ENCODE results near the gene CD99L2. TPM values are rescaled to one million over a fixed set of nuclear protein-coding genes. Genes with fewer than 3 reads are reported as not detected.
"Not testable (repeated sequence)": the region's sequence is repeated elsewhere in the genome, so short reads cannot be mapped to it uniquely, and the experiment has no call there.

CD99L2 gene
- total RNA-seq, 4 donors from 2014 or later: 56.8 to 88.6 (median 77.6) TPM

DNA sequence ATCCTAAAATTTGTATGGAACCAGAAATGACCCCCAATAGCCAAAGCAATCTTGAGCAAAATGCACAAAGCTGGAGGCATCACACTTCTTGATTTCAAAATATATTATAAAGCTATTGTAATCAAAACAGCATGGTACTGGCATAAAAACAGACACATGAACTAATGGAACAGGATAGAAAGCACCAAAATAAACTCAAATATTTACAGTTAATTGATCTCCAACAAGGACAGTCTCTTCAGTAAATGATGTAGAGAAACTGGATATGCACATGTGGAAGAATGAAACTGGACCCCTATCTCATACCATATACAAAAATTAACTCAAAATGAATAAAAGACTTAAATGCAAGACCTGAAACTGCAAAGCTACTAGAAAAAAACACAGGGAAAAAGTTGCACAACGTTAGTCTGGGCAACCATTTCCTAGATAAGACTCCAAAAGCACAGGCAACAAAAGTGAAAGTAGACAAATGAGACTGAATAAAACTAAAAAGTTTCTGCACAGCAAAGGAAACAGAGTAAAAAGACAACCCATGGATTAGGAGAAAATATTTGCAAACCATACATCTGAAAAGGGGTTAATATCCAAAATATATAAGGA lies 64.9 kb downstream of the CD99L2 start:
- 38 to 40% methylated on average over 1 of the region's 1 CpG for WGBS, 2 donors (ENCODE audit: low coverage in 1 of 2)
- no peaks in the 10 kb centered on the region for H3K4me1 ChIP-seq
- no peak overlapping the region for H3K27ac ChIP-seq
- no peaks in the 10 kb centered on the region for H3K9me3 ChIP-seq
- no peaks in the 10 kb centered on the region for H3K27me3 ChIP-seq
- no peak for TF ChIP-seq POLR2A (IDR thresholded peaks at IDR 0.05)
- TF ChIP-seq POLR2AphosphoS5 (IDR thresholded peaks at IDR 0.05): no peak
- no peak for TF ChIP-seq EP300 (IDR thresholded peaks at IDR 0.05)
- TF ChIP-seq, protein P1, sequence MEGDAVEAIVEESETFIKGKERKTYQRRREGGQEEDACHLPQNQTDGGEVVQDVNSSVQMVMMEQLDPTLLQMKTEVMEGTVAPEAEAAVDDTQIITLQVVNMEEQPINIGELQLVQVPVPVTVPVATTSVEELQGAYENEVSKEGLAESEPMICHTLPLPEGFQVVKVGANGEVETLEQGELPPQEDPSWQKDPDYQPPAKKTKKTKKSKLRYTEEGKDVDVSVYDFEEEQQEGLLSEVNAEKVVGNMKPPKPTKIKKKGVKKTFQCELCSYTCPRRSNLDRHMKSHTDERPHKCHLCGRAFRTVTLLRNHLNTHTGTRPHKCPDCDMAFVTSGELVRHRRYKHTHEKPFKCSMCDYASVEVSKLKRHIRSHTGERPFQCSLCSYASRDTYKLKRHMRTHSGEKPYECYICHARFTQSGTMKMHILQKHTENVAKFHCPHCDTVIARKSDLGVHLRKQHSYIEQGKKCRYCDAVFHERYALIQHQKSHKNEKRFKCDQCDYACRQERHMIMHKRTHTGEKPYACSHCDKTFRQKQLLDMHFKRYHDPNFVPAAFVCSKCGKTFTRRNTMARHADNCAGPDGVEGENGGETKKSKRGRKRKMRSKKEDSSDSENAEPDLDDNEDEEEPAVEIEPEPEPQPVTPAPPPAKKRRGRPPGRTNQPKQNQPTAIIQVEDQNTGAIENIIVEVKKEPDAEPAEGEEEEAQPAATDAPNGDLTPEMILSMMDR (IDR thresholded peaks at IDR 0.05): no peak
- no peaks in the 10 kb centered on the region for H3K36me3 ChIP-seq
- ATAC-seq: no peak
- no peak overlapping the region for H3K4me3 ChIP-seq

DNA sequence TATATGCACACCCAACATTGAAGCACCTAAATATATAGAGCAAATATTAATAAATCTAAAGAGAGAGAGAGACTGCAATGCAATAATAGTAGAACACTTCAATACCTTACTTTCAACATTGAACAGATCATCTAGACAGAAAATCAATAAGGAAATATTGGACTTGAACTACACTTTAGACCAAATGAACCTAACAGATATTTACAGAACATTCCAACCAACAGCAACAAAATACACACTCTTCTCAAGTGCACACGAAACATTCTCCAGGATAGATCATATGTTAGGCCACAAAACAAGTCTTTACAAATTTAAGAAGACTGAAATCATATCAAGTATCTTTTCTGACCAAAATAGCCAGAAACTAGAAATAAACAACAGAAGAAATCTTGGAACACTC lies 66.6 kb downstream of the CD99L2 start:
- Histone ChIP-seq H3K27ac (no peak overlapping the region), H3K9me3 (no peaks in the 10 kb centered on the region), H3K27me3 (no peaks in the 10 kb centered on the region), H3K36me3 (peaks cover 0 to 13% of the 10 kb centered on the region in 2 donors), H3K4me1 (no peaks in the 10 kb centered on the region), H3K4me3 (no peak overlapping the region)
- TF ChIP-seq EP300 (IDR thresholded peaks at IDR 0.05): no peak
- TF ChIP-seq, protein P1 (IDR thresholded peaks at IDR 0.05): no peak
- 40 to 60% methylated on average over 1 of the region's 1 CpG for WGBS, 2 donors (ENCODE audit: low coverage in 1 of 2)
- ATAC-seq: no peak

DNA sequence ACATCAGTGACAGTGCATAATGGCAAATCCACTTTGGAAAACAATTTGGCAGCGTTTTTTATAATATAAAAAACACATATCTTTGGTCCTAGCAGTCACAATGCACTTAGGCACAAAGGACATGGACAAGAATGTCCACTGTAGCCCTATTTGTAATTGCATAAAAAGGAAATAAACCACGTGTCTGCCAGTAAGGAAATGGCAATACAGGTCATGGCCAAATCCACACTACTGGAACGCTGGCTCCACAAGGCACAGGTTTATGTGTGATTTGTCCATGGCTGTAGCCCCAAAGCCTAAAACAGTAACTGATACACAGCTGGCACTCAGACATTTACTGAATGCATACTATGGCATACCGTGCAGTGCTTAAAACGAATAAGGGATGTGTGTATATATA lies 69.7 kb downstream of the CD99L2 start:
- Histone ChIP-seq H3K4me1 (no peaks in the 10 kb centered on the region), H3K9me3 (no peaks in the 10 kb centered on the region), H3K27me3 (no peaks in the 10 kb centered on the region), H3K36me3 (peaks cover 0 to 17% of the 10 kb centered on the region in 2 donors), H3K4me3 (no peak overlapping the region), H3K27ac (no peak overlapping the region)
- no peak for ATAC-seq
- WGBS, 2 donors (ENCODE audit: low coverage in 1 of 2): 83 to 93% methylated on average over 2 to 4 of the region's 5 CpGs
- no peak for TF ChIP-seq POLR2A (IDR thresholded peaks at IDR 0.05)

DNA sequence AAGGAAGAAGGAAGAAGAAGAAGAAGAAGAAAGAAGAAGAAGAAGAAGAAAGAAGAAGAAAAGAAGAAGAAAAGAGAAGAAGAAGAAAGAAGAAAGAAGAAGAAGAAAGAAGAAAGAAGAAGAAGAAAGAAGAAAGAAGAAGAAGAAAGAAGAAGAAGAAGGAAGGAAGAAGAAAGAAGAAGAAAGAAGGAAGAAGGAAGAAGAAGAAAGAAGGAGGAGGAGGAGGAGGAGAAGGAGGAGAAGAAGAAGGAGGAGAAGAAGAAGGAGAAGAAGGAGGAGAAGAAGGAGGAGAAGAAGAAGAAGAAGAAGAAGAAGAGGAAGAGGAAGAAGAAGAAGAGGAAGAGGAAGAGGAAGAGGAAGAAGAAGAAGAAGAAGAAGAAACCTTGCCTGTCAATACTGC lies 74.1 kb downstream of the CD99L2 start:
- H3K27me3 ChIP-seq, H3K4me3 ChIP-seq, H3K4me1 ChIP-seq, H3K27ac ChIP-seq, ATAC-seq, H3K9me3 ChIP-seq: not testable (repeated sequence)
- peaks cover 0 to 17% of the 10 kb centered on the region in 2 donors for H3K36me3 ChIP-seq

DNA sequence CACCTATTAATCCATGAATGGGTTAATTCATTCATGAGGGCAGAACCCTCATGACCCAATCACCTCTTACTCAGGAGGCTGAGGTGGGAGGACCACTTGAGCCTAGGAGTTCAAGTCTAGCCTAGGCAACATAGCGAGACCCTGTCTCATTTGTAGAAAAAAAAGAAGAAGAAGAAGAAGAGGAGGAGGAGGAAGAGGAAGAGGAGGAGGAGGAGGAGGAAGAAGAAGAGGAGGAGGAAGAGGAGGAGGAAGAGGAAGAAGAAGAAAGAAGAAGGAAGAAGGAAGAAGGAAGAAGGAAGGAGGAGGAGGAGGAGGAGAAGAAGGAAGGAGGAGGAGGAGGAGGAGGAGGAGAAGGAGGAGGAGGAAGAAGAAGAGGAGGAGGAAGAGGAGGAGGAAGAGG lies 74.6 kb downstream of the CD99L2 start:
- not testable (repeated sequence) for ATAC-seq, H3K27me3 ChIP-seq, H3K4me3 ChIP-seq, H3K27ac ChIP-seq, H3K9me3 ChIP-seq, H3K4me1 ChIP-seq
- peaks cover 0 to 17% of the 10 kb centered on the region in 2 donors for H3K36me3 ChIP-seq
- 100% methylated on average over 1 of the region's 1 CpG; no CpG with 5 or more reads in 1 of the 2 donors for WGBS, 2 donors (ENCODE audit: low coverage in 1 of 2)

DNA sequence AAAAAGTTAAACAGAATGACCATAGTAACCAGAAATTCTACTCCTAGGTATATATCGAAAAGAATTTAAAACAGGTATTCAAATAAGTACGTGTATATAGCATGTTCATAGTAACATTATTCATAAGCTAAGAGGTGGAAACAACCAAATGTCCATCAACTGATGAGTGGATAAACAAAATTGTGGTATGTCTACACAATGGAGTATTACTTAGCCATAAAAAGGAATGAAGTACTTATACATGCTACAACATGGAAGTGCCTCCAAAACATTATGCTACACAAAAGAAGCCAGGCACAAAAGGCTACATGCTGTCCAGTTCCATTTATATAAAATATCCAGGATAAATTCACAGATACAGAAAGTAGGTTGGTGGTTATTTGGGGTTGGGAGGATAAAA lies 76.5 kb downstream of the CD99L2 start:
- Histone ChIP-seq H3K27ac (no peak overlapping the region), H3K9me3 (no peaks in the 10 kb centered on the region), H3K36me3 (peaks cover 0 to 5% of the 10 kb centered on the region in 2 donors), H3K4me1 (no peaks in the 10 kb centered on the region), H3K4me3 (no peak overlapping the region), H3K27me3 (no peaks in the 10 kb centered on the region)
- TF ChIP-seq POLR2A (IDR thresholded peaks at IDR 0.05) (no peak), EP300 (IDR thresholded peaks at IDR 0.05) (no peak), POLR2AphosphoS5 (IDR thresholded peaks at IDR 0.05) (no peak)
- TF ChIP-seq, protein P1 (IDR thresholded peaks at IDR 0.05): no peak
- ATAC-seq: no peak
- 68 to 100% methylated on average over 1 to 2 of the region's 2 CpGs for WGBS, 2 donors (ENCODE audit: low coverage in 1 of 2)

Measured in gastroesophageal sphincter (tissue), 4 donors.